CD4-positive, alpha-beta T cell treated with Interleukin-6 for 4 hours (primary cell): Measurements from ENCODE around the gene KIAA2012.
"Not testable (repeated sequence)": the region's sequence is repeated elsewhere in the genome, so short reads cannot be mapped to it uniquely, and the experiment has no call there.

Source experiments
- DNase-seq: peaks from one replicate; pipeline ENCODE4 v3.0.0-alpha.2; 2020; ENCODE audit warnings: mixed read lengths

Gene KIAA2012

GRCh38 chr2:202203348-202203747 lies 130.3 kb downstream of the KIAA2012 start:
- no peak for DNase-seq

GRCh38 chr2:202204855-202205254 lies 131.8 kb downstream of the KIAA2012 start:
- no peak for DNase-seq

DNA sequence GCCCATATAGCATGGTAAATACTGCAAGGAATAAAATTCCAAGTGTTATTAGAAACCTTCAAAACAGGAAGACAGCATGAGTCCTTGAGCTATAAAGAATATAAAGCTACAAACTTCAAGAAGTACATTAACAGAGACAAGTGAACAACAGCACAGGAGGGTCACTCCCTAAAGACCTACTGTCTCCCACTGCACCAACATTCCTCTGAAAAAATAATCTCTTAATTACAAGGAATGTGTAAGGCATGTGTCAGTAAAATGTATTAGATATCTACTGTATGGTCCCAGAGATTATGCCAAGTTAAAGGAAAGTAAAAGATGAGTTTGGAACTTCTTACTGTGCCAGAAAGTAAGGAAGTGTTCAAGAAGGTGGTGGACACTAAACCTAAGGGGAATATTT lies 135.5 kb downstream of the KIAA2012 start:
- no peak for DNase-seq

DNA sequence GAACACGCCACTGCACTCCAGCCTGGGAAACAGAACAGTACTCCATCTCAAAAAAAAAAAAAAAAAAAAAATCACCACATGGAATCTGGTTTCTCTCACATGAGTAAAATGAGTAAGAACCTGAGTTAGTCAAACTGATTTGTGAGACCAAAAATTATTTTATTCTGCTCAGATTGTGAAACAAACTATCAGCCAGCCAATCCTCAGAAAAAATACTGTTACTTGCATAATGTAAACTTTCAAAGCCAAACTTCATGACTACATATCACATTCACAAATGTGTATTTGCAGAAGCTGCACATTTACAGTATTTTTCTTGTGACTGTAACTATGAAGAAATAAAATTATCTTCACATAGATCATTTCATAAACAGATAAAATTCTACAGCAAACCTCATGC lies 142.1 kb downstream of the KIAA2012 start:
- no peak for DNase-seq

- no peak for DNase-seq
Measured at GRCh38 chr2:202221873-202222272, 148.8 kb downstream of the KIAA2012 start.

GRCh38 chr2:202237787-202238233 lies 164.8 kb downstream of the KIAA2012 start:
- no peak for DNase-seq

DNA sequence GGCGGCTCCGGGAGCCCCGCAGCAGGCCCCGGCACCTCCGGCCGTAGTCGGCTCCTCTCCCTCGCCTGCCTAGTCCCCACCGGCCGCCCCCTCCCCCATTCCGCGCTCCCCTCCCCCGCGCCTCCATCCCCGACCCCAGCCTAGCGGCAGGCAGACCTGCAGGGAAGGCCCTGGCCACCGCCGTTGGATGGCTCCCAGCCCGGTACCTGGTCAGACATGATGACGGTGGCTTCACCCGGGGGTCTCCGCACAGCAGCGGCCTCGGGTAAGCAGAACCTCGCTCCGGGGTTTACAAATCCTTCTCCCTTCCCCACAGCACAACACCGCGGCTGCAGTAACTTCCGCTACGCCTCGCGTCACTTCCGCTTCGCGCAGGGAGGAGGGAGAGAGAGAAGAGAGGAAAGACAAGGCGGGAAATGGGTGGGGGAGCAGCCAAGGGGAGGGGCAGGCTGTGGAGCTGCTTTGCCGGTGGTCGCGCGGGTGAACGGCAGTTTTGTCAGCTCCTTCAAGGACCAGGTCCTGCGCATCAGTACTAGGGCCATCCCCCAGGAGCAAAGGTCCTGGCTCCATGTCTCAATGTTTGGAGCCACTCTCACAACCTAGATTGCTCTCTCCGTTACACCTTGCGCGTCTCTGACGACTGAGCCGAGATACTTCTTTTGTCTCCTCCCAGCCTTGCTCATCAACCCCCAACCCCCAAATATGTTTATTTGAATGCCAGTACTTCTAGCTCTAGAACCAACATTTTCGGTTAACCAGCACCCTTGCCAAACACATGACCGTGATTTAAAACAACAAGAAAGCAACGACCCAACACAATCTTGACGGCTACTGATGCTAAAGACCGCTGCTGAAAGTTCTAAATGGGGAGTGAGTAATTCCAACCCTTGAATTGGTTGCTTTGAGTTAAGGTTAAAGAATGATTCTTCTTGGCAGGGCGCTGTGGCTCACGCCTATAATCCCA lies 165.5 kb downstream of the KIAA2012 start, which contains the start of gene SUMO1:
Gene SUMO1, minus strand, starts transcription at position 364 of the 964 bp plus-strand sequence. Its CDS starts 146 bp downstream, at position 218.
- peak; percentile 93 for DNase-seq

GRCh38 chr2:202247710-202248109 lies 174.7 kb downstream of the KIAA2012 start:
- DNase-seq = not testable (repeated sequence)

- DNase-seq = no peak
Measured at GRCh38 chr2:202249521-202250253, 176.6 kb downstream of the KIAA2012 start.

- DNase-seq = no peak
Measured at GRCh38 chr2:202251494-202251893, 178.4 kb downstream of the KIAA2012 start.
